ENCODE measurements around the gene P2RY12. TPM values are rescaled to one million over a fixed set of nuclear protein-coding genes. Genes with fewer than 3 reads are reported as not detected.

The P2RY12 gene
- total and polyA plus RNA-seq, 2 of the 8 experiments (the other 6 are each of a cell fraction or from before 2014, with no cell fraction given), result not detected

- H2BK120ac ChIP-seq (replicated peaks; ENCODE audit: low read depth, low read length), result no peak overlapping the region
- WGBS, 2 experiments (ENCODE audit: extremely low coverage in 1 of 2, insufficient coverage in 1 of 2, insufficient read length in 1 of 2, insufficient replicate concordance in 2 of 2, low coverage in 1 of 2, low lambda C conversion rate in 2 of 2, missing lambda C conversion rate in 1 of 2), result 86% methylated on average over 6 of the region's 6 CpGs; no CpG with 5 or more reads in 1 of the 2 experiments
- no peaks in the 10 kb centered on the region for H4K20me1 ChIP-seq (replicated peaks in 1 of 2; ENCODE audit: control insufficient read depth in 1 of 2, insufficient read depth in 2 of 2, low read length in 2 of 2)
- H3K56ac ChIP-seq (replicated peaks; ENCODE audit: insufficient read length, low read depth, low read length), result no peak overlapping the region
- H3K4me3 ChIP-seq (ENCODE audit: extremely low read depth in 1 of 4, insufficient read depth in 2 of 4, low read depth in 3 of 4, low read length in 4 of 4), result no peak overlapping the region
- H3K36me3 ChIP-seq (ENCODE audit: control insufficient read depth in 2 of 4, insufficient read depth in 4 of 4, low read length in 3 of 4), result no peaks in the 10 kb centered on the region
- H2BK12ac ChIP-seq (ENCODE audit: low read depth, low read length), result no peak overlapping the region
- H2BK5ac ChIP-seq (ENCODE audit: low read depth, low read length), result no peak overlapping the region; the same call in 1 of the 2 replicates
- no peak overlapping the region for H3K4me2 ChIP-seq (ENCODE audit: insufficient read depth in 1 of 2, low read depth in 2 of 2, low read length in 2 of 2)
- no peaks in the 10 kb centered on the region for H3K9me3 ChIP-seq (ENCODE audit: insufficient read depth in 2 of 2, low read depth in 1 of 2, low read length in 1 of 2)
- no peak overlapping the region for H2AK5ac ChIP-seq (ENCODE audit: low read depth, low read length)
- ChIA-PET CTCF (ENCODE audit: partially characterized antibody) (interaction anchor here (1.2 to 1.4 kb wide), 2 partner anchors 12 to 43 kb away, joined by 3 read pairs; no protein-coding TSS in a partner anchor), POLR2A (ENCODE audit: partially characterized antibody) (no interaction called here)
- H2AFZ ChIP-seq (ENCODE audit: low read length), result no peak overlapping the region
- no peak overlapping the region for H4K8ac ChIP-seq (ENCODE audit: extremely low read depth, insufficient read depth, low read length)
- H2BK20ac ChIP-seq (ENCODE audit: low read length), result no peak overlapping the region
- peaks cover 0 to 10% (median 5%) of the 10 kb centered on the region in 4 experiments; a peak in 3 of 7 replicates for H3K4me1 ChIP-seq (replicated peaks in 1 of 4; ENCODE audit: control insufficient read depth in 3 of 4, insufficient read depth in 4 of 4, low read length in 3 of 4)
- no peak overlapping the region for H4K91ac ChIP-seq (replicated peaks; ENCODE audit: insufficient read length, low read length)
- DNase-seq (ENCODE audit: low read depth in 1 of 2, low spot score in 2 of 2) (no peak), FAIRE-seq (no peak)
- H3K14ac ChIP-seq (ENCODE audit: insufficient read length), result no peak overlapping the region
- no peaks in the 10 kb centered on the region; the same call in 1 of the 2 replicates for H3K23me2 ChIP-seq (ENCODE audit: low read depth, low read length)
- TF ChIP-seq MAFK (IDR thresholded peaks at IDR 0.05; ENCODE audit: low read depth, low read length) (no peak), NRF1 (IDR thresholded peaks at IDR 0.05; ENCODE audit: low read depth, low read length) (no peak), BRCA1 (IDR thresholded peaks at IDR 0.05; ENCODE audit: low read depth, low read length) (no peak), ZNF274 (IDR thresholded peaks at IDR 0.05; ENCODE audit: borderline replicate concordance, extremely low read depth, low read length) (no peak), EP300 (IDR thresholded peaks at IDR 0.05; ENCODE audit: borderline replicate concordance in 1 of 2, low read depth in 2 of 2, low read length in 2 of 2) (no peak), SP2 (IDR thresholded peaks at IDR 0.05; ENCODE audit: low read length) (no peak), CEBPB (IDR thresholded peaks at IDR 0.05; ENCODE audit: low read depth, low read length) (no peak), GABPA (IDR thresholded peaks at IDR 0.05; ENCODE audit: borderline replicate concordance, insufficient read depth, low read length) (no peak), POLR2AphosphoS5 (IDR thresholded peaks at IDR 0.05; ENCODE audit: low read depth, low read length) (no peak)
- H4K5ac ChIP-seq (ENCODE audit: insufficient read length, low read depth, low read length), result no peak overlapping the region
- peaks cover 0 to 1% (median 0%) of the 10 kb centered on the region in 4 experiments; a peak in 1 of 7 replicates for H3K27me3 ChIP-seq (replicated peaks in 1 of 4; ENCODE audit: control insufficient read depth in 3 of 4, extremely low read depth in 1 of 4, insufficient read depth in 3 of 4, low read length in 3 of 4)
- H2BK15ac ChIP-seq (ENCODE audit: low read length), result no peak overlapping the region
- H3K79me2 ChIP-seq (ENCODE audit: control insufficient read depth in 1 of 2, insufficient read depth in 2 of 2, low read length in 2 of 2), result no peaks in the 10 kb centered on the region
- H3K9ac ChIP-seq (replicated peaks in 1 of 4; ENCODE audit: extremely low read depth in 1 of 4, low read depth in 3 of 4, low read length in 3 of 4), result no peak overlapping the region
- H3K27ac ChIP-seq (ENCODE audit: low read depth, low read length), result no peak overlapping the region
- no peak overlapping the region for H3K18ac ChIP-seq (ENCODE audit: extremely low read depth, low read length)
- no peaks in the 10 kb centered on the region for H3K79me1 ChIP-seq (ENCODE audit: low read depth, low read length)
- no peak overlapping the region for H3K4ac ChIP-seq (replicated peaks; ENCODE audit: insufficient read length, low read depth, low read length)
- no peak overlapping the region for H3K23ac ChIP-seq (ENCODE audit: insufficient read length)
Observed at GRCh38 chr3:151347432-151347831, 37.1 kb downstream of the P2RY12 start.

All from H1 (cell line).